GM18870 (cell line): ENCODE measurements around the gene MKI67.

Source experiments
- ATAC-seq: cut with Tn5 transposase; IDR thresholded peaks from one replicate; pipeline ENCODE4 v1.9.1; 2021; ENCODE audit warnings: moderate library complexity; ENCODE audit not compliant: unreplicated experiment

Gene MKI67

GRCh38 chr10:128086003-128086863, 40.0 kb downstream of the MKI67 start:
- no peak for ATAC-seq

GRCh38 chr10:128084991-128085390, 41.2 kb downstream of the MKI67 start:
- no peak for ATAC-seq

DNA sequence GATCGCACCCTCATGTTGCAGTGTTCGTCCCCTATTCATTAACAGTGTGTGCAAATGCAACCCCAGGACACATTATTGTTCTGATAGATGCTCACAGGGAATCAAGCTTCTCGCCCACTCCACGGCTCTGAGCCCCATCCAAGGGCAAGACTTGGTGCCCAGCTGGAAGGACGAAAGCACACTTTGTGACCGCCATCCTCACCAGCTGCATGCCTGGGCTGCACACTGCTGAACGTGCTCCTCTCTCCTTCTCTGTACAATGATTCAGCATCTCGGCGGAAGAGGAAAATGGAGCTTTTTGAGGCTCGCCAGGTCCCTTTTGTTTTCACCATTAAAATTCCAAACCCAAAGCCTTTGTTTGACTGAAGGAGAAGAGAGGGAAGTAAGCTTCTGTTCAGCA, 41.9 kb downstream of the MKI67 start:
- ATAC-seq: no peak

GRCh38 chr10:128083191-128083895, 42.9 kb downstream of the MKI67 start:
- ATAC-seq: no peak

- no peak for ATAC-seq
Measured at GRCh38 chr10:128081720-128082119, 44.5 kb downstream of the MKI67 start.

- ATAC-seq: no peak
Measured at GRCh38 chr10:128081222-128081621, 45.0 kb downstream of the MKI67 start.

DNA sequence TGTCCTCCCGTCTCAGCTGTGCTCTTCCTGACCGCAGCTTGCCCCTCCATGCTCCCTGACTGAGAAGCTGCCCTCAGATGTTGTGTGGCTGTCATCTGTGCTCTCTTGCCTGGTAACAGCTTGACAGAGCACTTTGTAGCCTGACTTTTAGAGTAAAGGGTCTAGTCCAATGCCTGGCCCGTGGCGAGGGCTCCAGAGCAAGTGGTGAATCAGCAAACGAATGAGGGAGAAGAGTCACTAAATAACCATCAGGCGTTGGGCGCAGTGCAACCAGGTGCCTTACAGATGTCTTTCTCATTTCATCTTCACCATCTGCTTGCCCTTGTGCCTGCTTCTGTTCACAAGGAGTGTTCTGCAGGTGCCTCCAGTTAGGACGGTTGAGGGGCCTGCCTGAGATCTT, 45.6 kb downstream of the MKI67 start:
- no peak for ATAC-seq

DNA sequence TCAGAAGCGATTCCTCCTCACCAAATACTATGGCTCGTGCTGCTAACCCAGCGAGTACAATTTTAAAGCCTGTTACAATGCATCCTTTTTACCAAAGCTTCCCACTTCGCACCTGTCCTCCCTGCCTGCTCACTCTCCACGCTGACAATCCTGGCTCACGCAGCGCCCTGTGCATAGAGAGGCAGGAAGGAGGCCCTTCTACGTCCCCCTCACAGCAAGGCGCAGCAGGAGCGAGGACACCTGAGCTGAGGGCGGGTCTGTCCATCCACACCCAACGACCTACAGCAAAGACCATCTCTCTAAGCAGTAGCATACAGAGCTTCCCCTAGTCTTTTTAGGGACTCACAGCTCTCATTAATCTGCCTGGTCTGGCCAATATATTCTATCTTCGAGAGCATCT, 46.0 kb downstream of the MKI67 start:
- ATAC-seq: no peak

DNA sequence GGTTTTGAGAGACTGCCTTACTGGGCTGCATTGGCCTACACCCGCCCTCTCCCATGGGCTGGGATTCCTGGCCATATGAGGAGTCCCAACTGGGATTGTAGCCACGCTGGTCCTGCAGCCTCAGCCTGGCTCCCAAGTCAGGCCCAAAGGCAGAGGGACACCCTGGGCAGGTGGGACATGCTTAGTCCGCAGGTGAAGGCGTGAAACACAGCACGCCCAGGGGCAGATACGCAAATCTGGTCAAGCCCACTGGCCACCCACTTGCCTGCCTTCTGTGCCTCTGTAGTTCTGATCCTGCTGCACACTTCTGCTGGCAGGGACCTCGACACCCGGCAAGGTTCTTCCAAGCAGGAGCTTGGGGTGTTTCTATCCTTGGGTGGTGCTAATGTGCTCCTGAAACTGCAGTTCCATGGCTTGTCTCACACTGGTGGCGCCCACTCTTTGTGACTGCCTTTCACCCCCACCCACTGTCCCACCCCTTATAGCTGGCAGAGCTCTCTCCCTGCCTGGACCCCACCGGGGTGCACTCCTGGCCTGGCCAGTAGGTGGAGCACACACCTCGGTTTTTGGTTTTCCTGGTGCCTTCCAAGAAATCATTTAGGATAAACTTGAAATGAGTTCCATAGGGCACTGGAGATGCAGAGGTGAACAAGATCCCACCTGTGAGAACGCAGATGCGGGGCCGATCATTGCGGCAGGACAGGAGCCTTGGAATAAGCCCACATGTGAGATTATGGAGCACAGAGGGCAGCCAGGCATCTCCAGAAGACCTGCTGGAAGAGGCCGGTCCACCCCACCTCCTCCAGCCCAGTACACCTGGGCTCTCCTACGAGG, 47.9 kb downstream of the MKI67 start:
- ATAC-seq: no peak

- no peak for ATAC-seq
Measured at GRCh38 chr10:128077155-128077875, 48.9 kb downstream of the MKI67 start.

DNA sequence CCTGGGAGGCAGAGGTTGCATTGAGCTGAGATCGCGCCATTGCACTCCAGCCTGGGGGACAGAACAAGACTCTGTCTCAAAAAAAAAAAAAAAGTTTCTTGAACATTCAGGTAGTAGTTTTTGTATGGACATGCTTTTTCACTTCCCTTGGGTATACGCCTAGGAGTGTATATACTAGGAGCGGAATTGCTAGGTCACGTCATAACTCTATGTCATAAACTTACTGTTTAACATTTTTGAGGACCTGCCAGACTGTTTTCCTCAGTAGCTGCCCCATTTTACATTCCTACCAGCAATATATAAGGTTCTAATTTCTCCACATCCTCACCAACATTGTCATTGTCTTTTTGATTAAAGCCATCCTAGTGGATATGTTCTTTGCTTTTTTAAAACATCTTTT, 51.6 kb downstream of the MKI67 start:
- ATAC-seq: no peak

GRCh38 chr10:128073890-128074289, 52.3 kb downstream of the MKI67 start:
- ATAC-seq: no peak

GRCh38 chr10:128072941-128073645, 53.1 kb downstream of the MKI67 start:
- no peak for ATAC-seq

DNA sequence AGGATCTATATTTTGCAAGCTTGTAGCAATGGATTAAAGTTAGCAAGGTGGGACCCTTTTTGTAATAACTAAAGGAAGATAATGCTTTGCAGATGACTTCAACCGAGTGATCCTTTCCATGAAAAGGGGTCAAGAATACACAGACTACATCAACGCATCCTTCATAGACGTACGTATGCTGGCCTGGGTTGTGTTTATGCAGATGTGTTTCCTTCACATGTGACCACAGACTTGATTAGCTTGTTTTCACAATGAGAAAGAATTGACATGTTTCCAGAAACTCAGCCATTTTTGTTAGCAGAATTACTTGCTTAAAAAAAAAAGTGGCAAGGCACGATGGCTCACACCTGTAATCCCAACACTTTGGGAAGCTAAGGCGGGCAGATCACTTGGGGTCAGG, 54.2 kb downstream of the MKI67 start:
- ATAC-seq: no peak

- ATAC-seq: no peak
Measured at GRCh38 chr10:128071417-128071782, 54.8 kb downstream of the MKI67 start.

DNA sequence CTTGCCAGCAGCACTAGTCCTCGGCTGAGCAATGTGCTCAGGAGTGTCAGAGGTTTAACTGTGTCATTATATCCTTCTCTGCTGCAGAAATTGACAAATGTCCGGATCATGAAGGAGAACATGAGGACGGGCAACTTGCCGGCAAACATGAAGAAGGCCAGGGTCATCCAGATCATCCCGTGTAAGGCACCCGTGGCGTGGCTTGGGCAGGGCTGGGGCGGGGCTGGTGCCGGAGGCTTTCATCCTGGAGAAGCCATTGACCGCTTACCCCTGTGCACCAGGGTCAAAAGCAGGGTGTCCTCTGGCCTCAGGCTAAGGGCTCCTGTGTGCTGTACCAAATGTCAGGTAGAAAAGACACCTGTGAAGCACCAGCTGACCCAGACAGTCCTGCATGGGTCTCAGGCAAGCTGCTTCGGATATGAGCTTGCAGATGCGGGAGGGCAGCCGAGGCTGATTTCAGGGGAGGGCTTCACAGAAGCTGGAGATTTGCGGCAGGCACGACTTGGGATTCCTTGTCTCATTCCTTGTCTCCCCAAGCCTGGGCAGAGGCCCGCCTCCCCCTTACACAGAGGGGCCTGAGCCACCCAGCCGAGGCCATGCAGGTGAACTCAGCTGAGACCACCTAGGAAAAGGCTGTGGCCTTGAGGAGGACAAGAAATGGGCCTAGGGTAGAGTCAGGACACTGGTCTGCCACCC, 55.4 kb downstream of the MKI67 start:
- no peak for ATAC-seq

DNA sequence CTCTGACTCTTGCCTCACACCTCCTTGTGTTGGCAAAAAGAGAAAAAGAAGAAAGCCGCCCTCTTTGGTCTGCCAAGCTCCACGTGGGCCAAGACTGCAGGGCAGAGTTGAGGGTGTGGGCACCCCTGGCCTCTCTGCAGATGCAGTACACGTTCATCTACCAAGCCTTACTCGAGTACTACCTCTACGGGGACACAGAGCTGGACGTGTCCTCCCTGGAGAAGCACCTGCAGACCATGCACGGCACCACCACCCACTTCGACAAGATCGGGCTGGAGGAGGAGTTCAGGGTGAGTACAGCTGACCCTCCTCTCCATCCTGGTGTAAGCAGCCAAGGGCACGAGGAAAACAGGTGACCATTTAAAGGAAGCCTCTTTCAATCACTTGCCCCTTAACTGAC, 56.1 kb downstream of the MKI67 start:
- ATAC-seq: no peak

GRCh38 chr10:128069351-128070051, 56.7 kb downstream of the MKI67 start:
- ATAC-seq: no peak
